Neutrophil (primary cell): ENCODE data around the gene MFSD1.

Source experiments
- H3K27ac ChIP-seq: fragments of 200-600 bp; sonication (generic); 2 replicates; pipeline ENCODE4 v1.5.1; 2016; ENCODE audit warnings: mild to moderate bottlenecking, moderate library complexity
- H3K27me3 ChIP-seq: fragments of 200-600 bp; sonication (generic); 2 replicates; pipeline ENCODE4 v1.6.0; 2016; ENCODE audit warnings: mild to moderate bottlenecking
- H3K36me3 ChIP-seq: fragments of 200-600 bp; sonication (generic); 2 replicates; pipeline ENCODE4 v1.5.1; 2017
- H3K4me1 ChIP-seq, 2 experiments: fragments of 200-600 bp in 1 of 2; sonication (generic) in 1 of 2; 1 replicate in 1 of 2; 2 replicates in 1 of 2; pipeline versions ENCODE4 v1.5.1 to v1.6.1; 2013 to 2016; ENCODE audit warnings: low read depth in 1 of 2, low read length in 1 of 2, mild to moderate bottlenecking in 1 of 2, moderate library complexity in 1 of 2; ENCODE audit not compliant: control insufficient read depth in 1 of 2, insufficient read depth in 1 of 2
- H3K4me3 ChIP-seq, 2 experiments: fragments of 200-600 bp in 1 of 2; sonication (generic) in 1 of 2; 1 replicate in 1 of 2; 2 replicates in 1 of 2; pipeline ENCODE4 v1.5.1; 2013 to 2016; ENCODE audit warnings: low read depth in 1 of 2, low read length in 1 of 2, mild to moderate bottlenecking in 1 of 2, moderate library complexity in 1 of 2
- H3K9me3 ChIP-seq: fragments of 200-600 bp; sonication (generic); 2 replicates; pipeline ENCODE4 v1.5.1; 2016
- CTCF ChIP-seq: fragments of 200-600 bp; sonication (generic); IDR thresholded peaks from 2 replicates; pipeline ENCODE4 v1.5.1; 2016; ENCODE audit warnings: antibody characterized with exemption

MFSD1 gene

GRCh38 chr3:158845765-158846350, 44.0 kb downstream of the MFSD1 start:
- H3K27me3 ChIP-seq: no peaks in the 10 kb centered on the region

GRCh38 chr3:158846803-158847451, 45.1 kb downstream of the MFSD1 start:
- H3K4me1 ChIP-seq: no peaks in the 10 kb centered on the region
- H3K36me3 ChIP-seq: no peaks in the 10 kb centered on the region
- TF ChIP-seq CTCF: no peak
- H3K27ac ChIP-seq: no peak overlapping the region
- H3K9me3 ChIP-seq: no peaks in the 10 kb centered on the region
- H3K27me3 ChIP-seq: no peaks in the 10 kb centered on the region
- no peak overlapping the region for H3K4me3 ChIP-seq

More at GRCh38 chr3:158845765-158846350, 44.0 kb downstream of the MFSD1 start:
- no peak overlapping the region for H3K27ac ChIP-seq
- H3K9me3 ChIP-seq: no peaks in the 10 kb centered on the region
- no peaks in the 10 kb centered on the region for H3K4me1 ChIP-seq
- H3K36me3 ChIP-seq: no peaks in the 10 kb centered on the region
- peak; percentile 73 for TF ChIP-seq CTCF
- no peak overlapping the region for H3K4me3 ChIP-seq

- Histone ChIP-seq H3K9me3 (no peaks in the 10 kb centered on the region), H3K4me1 (no peaks in the 10 kb centered on the region), H3K36me3 (no peaks in the 10 kb centered on the region), H3K4me3 (no peak overlapping the region), H3K27me3 (no peaks in the 10 kb centered on the region), H3K27ac (no peak overlapping the region)
- no peak for TF ChIP-seq CTCF
These were observed 45.6 kb downstream of the MFSD1 start for GRCh38 chr3:158847452-158847821.

GRCh38 chr3:158847885-158848284, 46.0 kb downstream of the MFSD1 start:
- no peak for TF ChIP-seq CTCF

GRCh38 chr3:158849757-158850156, 47.9 kb downstream of the MFSD1 start:
- H3K27me3 ChIP-seq: no peaks in the 10 kb centered on the region
- H3K4me1 ChIP-seq: no peaks in the 10 kb centered on the region
- H3K9me3 ChIP-seq: no peaks in the 10 kb centered on the region
- H3K4me3 ChIP-seq: no peak overlapping the region
- H3K27ac ChIP-seq: no peak overlapping the region
- TF ChIP-seq CTCF: no peak
- H3K36me3 ChIP-seq: no peaks in the 10 kb centered on the region

More at GRCh38 chr3:158847885-158848284, 46.0 kb downstream of the MFSD1 start:
- H3K9me3 ChIP-seq: no peaks in the 10 kb centered on the region
- no peaks in the 10 kb centered on the region for H3K36me3 ChIP-seq
- no peak overlapping the region for H3K4me3 ChIP-seq
- H3K4me1 ChIP-seq: no peaks in the 10 kb centered on the region
- H3K27ac ChIP-seq: no peak overlapping the region
- H3K27me3 ChIP-seq: no peaks in the 10 kb centered on the region
